GM21526 (cell line): ENCODE data around the gene SLC25A19.
A peak's percentile ranks its signal among the peaks of the same experiment; 100 is the strongest.
"Not testable (repeated sequence)": the region's sequence is repeated elsewhere in the genome, so short reads cannot be mapped to it uniquely, and the experiment has no call there.

Experiments
- ATAC-seq: cut with Tn5 transposase; IDR thresholded peaks from one replicate; pipeline ENCODE4 v1.9.1; 2021; ENCODE audit warnings: moderate library complexity; ENCODE audit not compliant: unreplicated experiment, low FRiP score

Gene SLC25A19

DNA sequence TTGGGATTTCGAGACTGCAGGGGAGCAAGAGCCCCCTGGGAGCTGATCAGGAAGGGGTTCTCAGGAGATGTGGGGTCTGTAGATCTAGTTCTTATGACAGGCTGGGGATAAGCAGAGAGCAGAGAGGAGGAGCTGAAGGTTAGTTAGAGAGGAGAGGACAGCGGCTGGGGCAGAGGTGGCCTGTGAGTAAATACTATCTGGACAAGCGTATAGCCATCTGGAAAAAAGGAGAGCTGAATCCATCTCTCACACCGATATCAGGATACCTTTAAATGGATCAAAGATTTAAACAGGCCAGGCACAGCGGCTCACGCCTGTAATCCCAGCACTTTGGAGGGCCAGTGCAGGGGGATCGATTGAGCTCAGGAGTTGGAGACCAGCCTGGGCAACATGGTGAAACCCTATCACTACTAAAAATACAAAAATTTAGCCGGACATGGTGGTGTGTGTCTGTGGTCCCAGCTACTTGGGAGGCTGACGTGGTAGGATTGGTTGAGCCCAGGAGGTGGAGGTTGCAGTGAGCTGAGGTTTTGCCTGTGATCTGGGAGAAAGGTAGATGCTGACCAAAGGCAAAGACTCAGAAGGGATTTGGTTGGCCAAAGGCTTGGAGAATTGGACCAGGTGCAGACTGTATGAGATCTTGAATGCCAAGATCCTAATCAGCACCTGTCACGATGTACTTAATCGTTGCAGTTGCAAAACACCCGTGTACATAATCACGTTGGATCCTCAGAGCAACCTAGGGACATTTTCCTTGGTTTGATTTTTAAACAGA is 18.9 kb upstream of the SLC25A19 start:
- no peak for ATAC-seq

DNA sequence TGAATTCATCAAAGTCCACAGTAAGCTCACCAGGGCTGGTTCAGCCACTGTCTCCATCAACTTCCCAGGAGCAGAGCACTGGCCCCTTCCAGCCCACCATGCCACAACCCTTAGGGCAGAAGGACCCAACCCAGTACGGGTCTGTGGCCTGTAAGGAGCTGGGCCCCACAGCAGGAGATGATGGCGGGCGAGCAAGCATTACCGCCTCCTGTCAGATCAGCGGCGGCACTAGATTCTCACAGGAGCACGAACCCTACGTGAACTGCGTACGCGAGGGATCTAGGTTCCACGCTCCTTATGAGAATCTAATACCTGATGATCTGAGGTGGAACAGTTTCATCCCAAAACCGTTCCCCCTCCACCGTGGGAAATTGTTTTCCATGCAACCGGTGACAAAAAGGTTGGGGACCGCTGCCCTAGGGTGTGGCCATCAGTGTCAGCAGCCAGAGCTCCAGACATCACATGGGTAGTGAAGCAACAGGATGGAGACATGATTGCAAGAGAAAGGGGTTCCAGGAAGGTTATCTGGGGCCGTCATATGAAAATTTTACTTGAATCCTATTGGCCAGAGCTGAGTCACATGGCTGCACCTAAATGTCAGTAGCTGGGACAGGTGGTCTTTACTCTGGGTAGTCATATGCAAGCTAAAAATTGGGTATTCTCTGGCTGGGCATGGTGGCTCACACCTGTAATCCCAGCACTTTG is 12.4 kb upstream of the SLC25A19 start:
- no peak for ATAC-seq

DNA sequence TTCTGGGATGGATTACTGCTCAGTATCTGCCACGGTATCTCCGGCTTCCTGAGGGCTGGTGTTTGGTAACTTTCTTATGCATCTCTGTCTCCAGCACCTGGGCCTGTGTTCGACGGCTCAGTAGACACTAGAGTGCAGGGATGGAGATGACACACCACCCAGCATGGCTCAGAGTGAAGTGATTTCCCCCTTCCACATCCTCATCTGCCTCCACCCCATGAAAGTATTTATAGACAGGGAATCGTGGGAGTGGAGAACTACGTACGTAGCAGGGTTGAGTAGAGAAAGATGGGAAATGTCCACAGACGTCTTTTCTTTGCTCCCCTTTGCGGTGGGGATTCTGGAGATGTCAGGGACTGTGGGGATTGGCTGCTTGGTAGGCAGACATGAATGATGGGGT is 11.8 kb upstream of the SLC25A19 start:
- ATAC-seq: no peak

DNA sequence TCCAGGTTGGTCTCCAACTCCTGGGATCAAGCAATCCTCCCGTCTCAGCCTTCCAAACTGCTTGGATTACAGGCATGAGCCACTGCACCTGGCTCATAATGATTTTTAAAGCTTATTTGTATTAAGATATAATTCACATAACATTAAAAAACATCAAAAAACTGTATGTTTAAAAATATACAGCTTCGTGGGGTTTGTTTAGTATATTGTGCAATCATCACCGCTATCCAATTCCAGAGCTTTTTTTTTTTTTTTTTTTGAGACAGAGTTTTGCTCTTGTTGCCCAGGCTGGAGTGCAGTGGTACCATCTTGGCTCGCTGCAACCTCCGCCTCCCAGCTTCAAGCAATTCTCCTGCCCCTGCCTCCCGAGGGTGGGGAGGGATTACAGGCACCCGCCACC is 11.0 kb upstream of the SLC25A19 start:
- no peak for ATAC-seq

DNA sequence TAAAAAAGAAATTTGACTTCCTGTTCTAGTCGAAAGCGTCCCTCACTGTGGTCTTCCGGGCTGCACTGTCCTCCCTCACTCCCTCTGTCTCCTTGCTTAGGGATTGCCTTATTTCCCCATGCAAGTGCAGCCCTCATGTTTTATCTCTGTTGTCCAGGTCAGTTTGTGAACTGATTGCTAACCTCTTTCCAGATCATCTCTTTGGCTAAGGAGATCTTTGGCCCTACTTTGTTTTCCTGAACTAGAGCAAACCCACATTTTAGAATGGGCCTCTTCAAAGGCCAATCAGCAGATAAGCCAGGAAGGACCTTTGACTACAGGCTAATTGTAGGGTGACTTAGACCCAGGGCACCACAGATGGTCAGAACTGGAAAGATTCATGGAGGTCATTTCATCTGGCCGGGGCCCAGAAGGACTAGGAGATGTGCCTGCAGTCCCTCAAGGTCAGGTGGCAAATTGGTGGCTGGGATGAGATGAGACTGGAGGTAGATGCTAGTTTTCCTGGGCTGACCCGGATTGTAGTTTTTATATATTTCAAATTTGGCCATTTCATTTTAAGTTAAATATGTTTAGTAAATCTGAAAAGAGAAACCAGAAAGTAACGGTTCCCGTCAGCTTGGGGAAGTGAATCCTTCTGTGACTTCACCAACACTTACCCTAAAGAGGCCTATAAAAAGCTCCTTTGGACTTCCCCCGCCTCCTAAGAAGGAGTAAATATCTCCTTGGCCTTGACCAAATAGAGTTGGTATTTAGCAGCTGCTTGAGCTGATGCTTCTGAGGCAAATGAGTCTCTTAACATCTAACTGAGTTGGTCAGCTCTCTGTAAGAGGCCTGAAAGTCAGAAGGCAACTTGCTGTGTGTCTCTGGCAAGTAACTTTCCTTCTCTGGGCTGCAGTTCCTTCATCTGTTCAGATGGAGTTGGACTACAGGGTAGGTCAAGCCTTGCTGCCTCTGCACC is 6.2 kb upstream of the SLC25A19 start:
- ATAC-seq: peak; percentile 59

DNA sequence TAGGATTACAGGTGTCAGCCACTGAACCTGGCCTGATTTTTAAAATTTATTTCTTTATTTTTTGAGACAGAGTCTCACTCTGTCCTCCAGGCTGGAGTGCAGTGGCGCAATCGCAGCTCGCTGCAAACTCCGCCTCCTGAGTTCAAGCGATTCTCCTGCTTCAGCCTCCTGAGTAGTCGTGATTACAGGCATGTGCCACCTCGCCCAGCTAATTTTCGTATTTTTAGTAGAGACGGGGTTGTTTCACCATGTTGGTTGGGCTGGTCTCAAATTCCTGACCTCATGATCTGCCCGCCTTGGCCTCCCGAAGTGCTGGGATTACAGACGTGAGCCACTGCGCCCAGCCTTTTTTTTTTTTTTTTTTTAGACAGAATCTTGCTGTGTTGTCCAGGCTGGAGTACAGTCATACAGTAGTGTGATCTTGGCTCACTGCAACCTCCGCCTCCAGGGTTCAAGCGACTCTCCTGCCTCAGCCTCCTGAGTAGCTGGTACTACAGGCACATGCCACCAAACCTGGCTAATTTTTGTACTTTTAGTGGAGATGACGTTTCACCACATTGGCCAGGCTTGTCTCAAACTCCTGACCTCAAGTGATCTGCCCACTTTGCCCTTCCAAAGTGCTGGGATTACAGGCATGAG is 3.7 kb upstream of the SLC25A19 start:
- ATAC-seq: not testable (repeated sequence)

DNA sequence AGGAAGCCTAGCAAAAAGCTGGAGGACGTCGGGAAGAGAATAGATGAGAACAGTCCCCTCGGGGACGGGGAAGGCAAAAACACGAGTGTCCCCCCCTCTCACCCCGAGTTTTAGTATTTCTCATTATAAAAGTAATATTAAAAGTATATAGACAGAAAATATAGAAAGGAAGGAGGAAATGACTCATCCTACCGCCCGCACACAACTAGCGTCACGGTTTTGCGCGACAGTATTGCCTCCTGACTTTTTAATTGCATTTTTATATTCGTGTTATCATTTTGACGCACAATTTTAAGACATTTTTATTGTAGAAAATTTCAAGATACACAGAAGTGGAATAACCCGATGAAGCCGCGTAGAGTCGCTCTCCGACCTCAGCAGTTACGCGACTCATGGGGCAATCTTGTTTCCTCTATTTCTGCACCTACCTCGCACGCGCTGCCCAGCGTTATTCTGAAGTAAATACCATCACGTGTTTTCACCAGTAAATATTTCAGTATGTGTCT is 652 bp upstream of the SLC25A19 start:
- ATAC-seq: peak; percentile 23

DNA sequence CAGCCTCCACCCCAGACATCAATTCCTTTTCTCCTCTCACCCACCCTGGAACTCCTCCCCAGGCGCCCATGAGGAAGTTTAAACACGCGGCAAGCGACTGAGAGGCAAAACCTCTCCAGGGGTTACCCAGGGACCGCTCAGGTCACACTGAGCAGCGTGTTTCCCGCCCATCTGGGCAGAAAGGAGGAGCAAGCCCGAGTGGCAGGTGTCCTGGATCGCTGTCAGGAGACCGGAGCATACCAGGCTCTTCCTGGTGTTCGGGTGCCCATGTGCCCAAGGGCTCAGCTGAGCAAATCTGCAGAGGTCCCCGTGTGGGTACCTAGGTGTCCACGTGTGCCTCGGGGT is 491 bp downstream of the SLC25A19 start:
- no peak for ATAC-seq

DNA sequence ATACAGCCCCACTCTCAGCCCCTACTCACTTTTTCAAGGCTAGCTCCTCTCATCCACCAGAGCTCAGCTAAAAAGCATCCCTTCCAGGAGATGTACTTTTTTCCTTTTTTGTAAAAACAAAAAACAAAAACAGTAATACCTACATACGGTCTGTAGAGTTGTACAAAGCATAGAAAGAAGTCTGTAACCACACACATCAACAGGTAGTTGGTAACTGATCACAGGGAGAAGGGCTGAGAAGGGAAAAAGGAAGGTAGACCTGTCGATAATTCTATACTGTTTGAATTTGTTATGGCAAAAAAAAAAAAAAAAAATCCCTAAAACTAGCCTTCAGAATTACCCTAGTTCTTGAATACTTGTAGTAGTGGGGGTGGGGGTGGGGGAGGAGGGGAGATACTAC is 874 bp downstream of the SLC25A19 start:
- no peak for ATAC-seq

DNA sequence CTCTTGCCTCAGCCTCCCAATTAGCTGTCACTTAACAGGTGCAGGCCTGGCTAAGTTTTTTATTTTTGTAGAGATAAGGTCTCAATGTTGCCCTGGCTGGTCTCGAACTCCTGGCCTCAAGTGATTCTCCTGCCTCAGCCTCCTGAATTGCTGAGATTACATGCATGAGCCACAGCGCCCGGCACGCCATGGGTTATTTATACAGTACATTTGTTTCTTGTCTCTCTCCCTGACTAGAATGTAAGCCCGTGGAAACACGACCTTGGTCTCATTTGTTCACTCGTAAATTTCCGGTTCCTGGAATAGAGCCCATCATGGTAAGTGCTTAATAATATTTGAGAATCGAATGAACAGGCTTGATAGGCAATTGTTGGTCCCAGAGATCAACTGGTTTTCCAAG is 2.0 kb downstream of the SLC25A19 start:
- ATAC-seq: no peak

DNA sequence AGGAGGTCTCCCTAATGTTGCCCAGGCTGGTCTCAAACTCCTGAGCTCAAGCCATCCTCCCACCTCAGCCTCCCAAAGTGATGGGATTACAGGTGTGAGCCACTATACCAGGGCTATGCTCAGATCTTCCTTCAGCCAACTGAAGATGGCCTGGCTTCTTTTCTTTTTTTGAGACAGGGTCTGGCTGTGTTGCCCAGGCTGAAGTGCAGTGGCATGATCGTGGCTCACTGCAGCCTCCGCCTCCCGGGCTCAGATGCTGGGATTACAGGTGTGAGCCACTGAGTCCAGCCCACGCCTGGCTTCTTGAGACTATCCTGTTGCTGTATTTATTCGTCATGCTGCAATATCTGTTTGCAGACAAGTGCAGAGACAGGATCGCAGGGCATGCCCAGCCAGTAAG is 4.1 kb downstream of the SLC25A19 start:
- no peak for ATAC-seq

DNA sequence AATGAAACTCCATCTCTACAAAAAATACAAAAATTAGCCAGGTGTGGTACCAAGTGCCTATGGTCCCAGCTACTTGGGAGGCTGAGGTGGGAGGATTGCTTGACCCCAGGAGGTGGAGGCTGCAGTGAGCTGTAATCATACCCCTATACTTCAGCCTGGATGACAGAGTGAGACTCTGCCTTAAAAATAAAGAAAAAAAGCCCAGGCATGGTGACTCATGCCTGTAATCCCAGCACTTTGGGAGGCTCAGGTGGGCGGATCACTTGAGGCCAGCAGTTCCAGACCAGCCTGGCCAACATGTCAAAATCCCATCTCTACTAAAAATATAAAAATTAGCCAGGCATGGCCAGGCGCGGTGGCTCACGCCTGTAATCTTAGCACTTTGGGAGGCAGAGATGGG is 9.0 kb downstream of the SLC25A19 start:
- ATAC-seq: not testable (repeated sequence)

DNA sequence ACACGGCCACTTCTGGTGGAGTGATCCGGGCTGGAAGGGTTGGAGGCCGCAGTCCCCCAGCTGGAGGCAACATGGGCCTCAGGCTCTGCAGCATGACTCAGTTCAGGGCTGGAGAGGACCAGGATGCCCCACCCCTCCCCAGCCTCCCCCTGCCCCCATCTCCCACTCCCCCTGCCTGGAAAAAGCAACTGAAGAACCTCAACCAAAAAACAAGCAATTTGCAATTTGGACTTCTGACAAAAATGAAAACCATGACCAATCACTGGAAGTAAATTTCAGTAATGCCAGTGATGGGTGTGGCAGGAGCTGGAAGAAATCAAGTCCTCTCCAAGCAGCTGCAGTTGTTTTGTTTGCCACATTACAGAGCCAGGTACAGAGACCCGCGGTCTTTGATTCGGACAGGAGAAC is 11.6 kb downstream of the SLC25A19 start:
- no peak for ATAC-seq

DNA sequence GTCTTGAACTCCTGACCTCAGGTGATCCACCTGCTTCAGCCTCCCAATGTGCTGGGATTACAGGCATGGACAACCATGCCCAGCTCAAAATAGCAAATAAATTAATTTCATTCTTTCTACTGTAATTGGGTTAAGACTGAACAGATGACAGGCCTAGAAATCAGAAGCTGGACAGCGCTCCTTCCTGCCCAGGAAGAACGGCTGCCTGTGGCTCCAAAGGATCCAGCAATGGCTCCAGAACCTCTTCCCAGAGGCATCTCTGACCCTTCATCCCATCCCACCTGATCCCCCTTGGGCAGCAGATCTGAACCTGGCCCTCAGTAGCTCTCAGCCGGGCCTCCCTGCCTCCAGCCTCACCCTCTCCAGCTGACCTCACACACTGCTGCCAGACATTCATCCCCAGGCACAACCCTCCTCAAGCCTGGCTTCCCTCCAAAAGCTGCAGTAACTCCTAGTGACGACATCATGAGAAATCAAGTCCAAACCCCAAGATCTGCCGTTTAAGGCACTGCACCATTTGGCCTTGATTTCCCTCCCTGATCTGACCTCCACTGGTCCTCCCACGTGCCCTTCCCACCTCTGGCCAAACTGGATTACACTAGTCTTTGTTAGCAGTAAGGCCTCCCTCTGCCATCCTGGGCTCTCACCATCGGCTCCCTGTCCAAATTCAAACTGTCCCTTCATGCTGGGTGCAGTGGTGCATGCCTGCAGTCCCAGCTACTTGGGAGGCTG is 15.1 kb downstream of the SLC25A19 start:
- ATAC-seq: no peak

DNA sequence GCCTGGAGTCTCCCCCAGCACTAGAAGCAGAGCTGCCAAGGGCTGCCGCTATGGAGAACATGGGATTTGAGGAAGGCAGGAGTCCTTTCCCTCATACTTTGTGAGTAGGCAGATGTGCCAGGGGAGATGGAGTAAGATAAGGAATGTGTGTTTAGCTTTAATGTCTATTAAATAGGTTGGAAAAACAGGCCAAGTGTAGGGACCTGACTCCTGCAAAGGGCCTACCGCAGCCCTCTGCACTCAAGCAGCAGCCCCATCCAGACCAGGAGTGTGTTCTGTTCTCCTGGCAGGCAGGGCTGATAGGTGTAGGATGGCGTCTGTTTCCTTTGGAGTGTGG is 16.4 kb downstream of the SLC25A19 start:
- no peak for ATAC-seq

DNA sequence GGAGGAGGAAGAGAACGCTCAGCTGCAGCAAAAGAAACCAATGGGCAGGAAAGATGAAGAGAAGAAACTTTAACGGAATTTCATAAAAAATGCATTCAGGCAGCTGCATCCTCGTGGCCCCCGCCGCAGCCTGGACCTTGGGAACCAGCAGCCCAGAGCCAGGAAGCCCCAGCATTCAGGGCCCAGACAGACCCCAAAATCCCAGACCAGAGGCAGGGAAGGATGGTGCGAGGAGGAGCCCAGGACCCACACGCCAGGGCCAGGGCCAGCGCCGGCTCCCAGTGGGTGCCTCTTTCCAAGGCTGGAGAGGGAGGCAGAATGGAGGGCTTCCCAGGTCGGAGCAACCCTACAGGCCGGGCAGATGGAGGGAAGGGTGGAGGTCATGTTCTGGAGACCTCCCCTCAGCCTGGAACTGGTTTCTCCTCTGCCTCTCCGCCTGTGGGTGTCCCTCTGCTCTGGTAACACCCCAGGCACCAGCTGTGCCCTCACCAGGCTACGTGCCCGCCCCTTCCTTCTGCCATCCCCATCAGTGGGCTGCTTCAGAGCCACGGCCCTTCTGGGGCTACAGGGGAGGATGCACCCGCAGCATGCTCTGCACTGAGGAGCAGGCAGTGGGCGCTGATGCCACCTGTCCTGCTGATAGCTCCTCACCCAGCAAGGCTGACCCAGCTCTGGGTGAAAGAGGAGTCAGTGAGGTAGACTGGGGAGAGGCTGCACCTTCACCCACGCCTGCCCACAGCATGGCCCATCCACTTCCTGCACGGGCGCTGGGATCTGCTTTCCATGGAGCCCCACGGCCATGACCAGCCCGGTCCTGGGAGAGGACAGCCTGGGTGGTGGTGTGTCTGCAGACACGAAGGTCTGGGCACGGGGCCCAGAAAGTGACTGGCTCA is 17.0 kb downstream of the SLC25A19 start:
- no peak for ATAC-seq

DNA sequence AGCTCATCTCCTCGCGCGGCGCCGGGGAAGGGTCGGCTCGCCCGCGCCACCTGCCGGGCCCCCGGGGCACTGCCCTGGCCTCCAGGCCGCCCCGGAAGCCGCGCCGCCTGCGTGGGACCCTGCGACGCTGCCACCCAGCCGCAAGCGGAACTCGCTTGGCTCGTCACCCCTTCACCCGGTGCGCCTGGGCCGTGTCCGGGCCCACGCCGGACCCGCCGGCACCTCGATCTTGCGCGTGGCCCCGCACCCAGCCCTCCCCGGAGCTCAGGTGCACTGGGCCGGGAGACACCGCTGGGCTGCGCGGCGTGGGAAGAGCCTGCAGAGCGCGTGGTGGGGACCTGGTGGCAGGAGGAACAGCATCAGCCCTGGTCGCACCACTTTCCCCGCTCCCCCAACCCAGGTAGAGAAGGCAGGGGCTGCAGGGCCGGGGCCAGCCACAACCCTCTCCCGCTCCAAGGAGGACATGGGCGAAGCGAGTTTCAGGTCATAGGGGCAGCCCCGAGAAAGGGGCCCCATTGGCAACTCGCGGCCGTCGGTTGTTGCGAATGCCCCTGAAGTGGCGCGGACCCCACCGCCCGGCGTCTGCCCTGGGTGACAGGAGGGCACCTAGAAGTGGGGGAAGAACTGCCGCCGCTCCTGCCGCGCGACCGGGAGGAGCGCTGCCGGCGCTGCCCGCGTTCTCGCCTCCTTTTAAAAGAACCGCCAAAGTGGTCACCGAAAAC is 17.8 kb downstream of the SLC25A19 start:
- ATAC-seq: peak; percentile 58

DNA sequence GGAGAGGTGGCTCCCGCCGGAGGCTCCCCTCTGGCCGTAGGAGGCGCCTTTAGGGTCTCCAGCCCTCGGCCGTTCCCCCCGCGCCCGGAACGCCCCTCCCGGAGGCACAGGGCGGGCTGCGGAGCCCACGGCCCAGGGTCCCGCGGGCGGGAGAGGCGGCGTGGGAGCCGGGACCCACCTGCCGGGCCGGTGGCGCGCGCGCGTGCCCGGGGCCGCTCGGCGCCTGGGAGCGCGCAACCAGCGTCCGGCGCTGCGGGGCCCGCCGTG is 18.3 kb downstream of the SLC25A19 start, which contains the start of gene MIF4GD:
Gene MIF4GD, minus strand, starts transcription at position 266 of the 267 bp plus-strand sequence. CDS start 1,036 bp downstream, outside the sequence.
- ATAC-seq: no peak
